HL-60 (cell line): ENCODE results near the gene BICD2.

Experiments used
- GABPA ChIP-seq: IDR thresholded peaks from 2 replicates; pipeline ENCODE4 v1.6.1; 2012; ENCODE audit warnings: low read depth
- POLR2AphosphoS5 ChIP-seq: IDR thresholded peaks from 2 replicates; pipeline ENCODE4 v1.6.1; 2012; ENCODE audit warnings: low read depth
- REST ChIP-seq: IDR thresholded peaks from 2 replicates; pipeline ENCODE4 v1.6.1; 2012; ENCODE audit warnings: low read depth; ENCODE audit not compliant: insufficient replicate concordance
- SPI1 ChIP-seq: IDR thresholded peaks from 2 replicates; pipeline ENCODE4 v1.6.1; 2012; ENCODE audit warnings: low read depth, mild to moderate bottlenecking, borderline replicate concordance
- TF ChIP-seq, protein P1 (sequence below): IDR thresholded peaks from one replicate; pipeline ENCODE4 v1.5.1; 2011; ENCODE audit warnings: low read length, control low read depth, inconsistent platforms; ENCODE audit not compliant: insufficient read depth

GRCh38 chr9:92747459-92748232 is 17.0 kb downstream of the BICD2 start:
- TF ChIP-seq, protein P1, sequence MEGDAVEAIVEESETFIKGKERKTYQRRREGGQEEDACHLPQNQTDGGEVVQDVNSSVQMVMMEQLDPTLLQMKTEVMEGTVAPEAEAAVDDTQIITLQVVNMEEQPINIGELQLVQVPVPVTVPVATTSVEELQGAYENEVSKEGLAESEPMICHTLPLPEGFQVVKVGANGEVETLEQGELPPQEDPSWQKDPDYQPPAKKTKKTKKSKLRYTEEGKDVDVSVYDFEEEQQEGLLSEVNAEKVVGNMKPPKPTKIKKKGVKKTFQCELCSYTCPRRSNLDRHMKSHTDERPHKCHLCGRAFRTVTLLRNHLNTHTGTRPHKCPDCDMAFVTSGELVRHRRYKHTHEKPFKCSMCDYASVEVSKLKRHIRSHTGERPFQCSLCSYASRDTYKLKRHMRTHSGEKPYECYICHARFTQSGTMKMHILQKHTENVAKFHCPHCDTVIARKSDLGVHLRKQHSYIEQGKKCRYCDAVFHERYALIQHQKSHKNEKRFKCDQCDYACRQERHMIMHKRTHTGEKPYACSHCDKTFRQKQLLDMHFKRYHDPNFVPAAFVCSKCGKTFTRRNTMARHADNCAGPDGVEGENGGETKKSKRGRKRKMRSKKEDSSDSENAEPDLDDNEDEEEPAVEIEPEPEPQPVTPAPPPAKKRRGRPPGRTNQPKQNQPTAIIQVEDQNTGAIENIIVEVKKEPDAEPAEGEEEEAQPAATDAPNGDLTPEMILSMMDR, result no peak
- TF ChIP-seq REST (no peak), POLR2AphosphoS5 (no peak), GABPA (no peak), SPI1 (no peak)
